Right cardiac atrium (tissue), 5 donors: ENCODE results near the gene CARD11. TPM values are rescaled to one million over a fixed set of nuclear protein-coding genes. Genes with fewer than 3 reads are reported as not detected.
A peak's percentile ranks its signal among the peaks of the same experiment; 100 is the strongest.

Experiments used
- ATAC-seq, 2 donors: fragments of 200-7000 bp; cut with Tn5 transposase; one replicate each; pipeline versions ENCODE4 v1.8.0 to v1.9.1; 2020; ENCODE audit warnings: moderate library complexity in 2 of 2, mild to moderate bottlenecking in 1 of 2
- DNase-seq, 3 donors: peaks; one replicate each; pipeline ENCODE4 v3.0.0-alpha.2; 2020
- H3K27ac ChIP-seq: one replicate; pipeline ENCODE4 v1.5.1; 2013; ENCODE audit warnings: mild to moderate bottlenecking, low read length, control low read depth, moderate library complexity
- H3K27me3 ChIP-seq: one replicate; pipeline ENCODE4 v1.6.1; 2013; ENCODE audit not compliant: control insufficient read depth, insufficient read depth
- H3K4me1 ChIP-seq: one replicate; pipeline ENCODE4 v1.6.1; 2013; ENCODE audit warnings: low read length; ENCODE audit not compliant: control insufficient read depth, insufficient read depth
- H3K4me3 ChIP-seq: one replicate; pipeline ENCODE4 v1.5.1; 2013; ENCODE audit warnings: low read length, control low read depth
- H3K9me3 ChIP-seq: one replicate; pipeline ENCODE4 v1.6.1; 2013; ENCODE audit warnings: low read length; ENCODE audit not compliant: control insufficient read depth
- WGBS: extraction: QIAGEN DNeasy Blood & Tissue Kit; methylation state at CpG from one replicate; pipeline ENCODE4 v1.1.7; 2013; 5-methylcytosine and 5-hydroxymethylcytosine counted together
- intact Hi-C, 4 donors: fragments of 100-400 bp; cut with DNase I; formaldehyde crosslinking; loops; one replicate each; pipeline versions ENCODE4 v1.11.0 to v1.14.0; 2022 to 2023
- polyA plus RNA-seq: library from polyadenylated mRNA; stranded (reverse); fragments of 200-250 nt; gene quantifications from one replicate; pipeline ENCODE4 v1.2.3, GENCODE V29; 2013
- total RNA-seq, 4 donors: library from RNA; stranded (reverse); fragmentation: NEBNext Ultra II Directional; extraction: Animal tissue kit (Norgen Biotek cat#: 25700); gene quantifications; one replicate each; pipeline ENCODE4 v1.2.1, GENCODE V29; 2021
- donor health status: healthy with polysubstance abuse.
- donor health status: DM: no; HTN: yes; CAD: no.
- donor health status: DM: no; HTN: no; CAD: no.
- donor health status: DM: no; HTN: yes; CAD: no; lungs with severe emphysema.
- donor health status: DM: yes; HTN: yes; CAD: no.

The CARD11 gene
- total and polyA plus RNA-seq, 5 donors, result 0.16 to 0.96 (median 0.41) TPM

DNA sequence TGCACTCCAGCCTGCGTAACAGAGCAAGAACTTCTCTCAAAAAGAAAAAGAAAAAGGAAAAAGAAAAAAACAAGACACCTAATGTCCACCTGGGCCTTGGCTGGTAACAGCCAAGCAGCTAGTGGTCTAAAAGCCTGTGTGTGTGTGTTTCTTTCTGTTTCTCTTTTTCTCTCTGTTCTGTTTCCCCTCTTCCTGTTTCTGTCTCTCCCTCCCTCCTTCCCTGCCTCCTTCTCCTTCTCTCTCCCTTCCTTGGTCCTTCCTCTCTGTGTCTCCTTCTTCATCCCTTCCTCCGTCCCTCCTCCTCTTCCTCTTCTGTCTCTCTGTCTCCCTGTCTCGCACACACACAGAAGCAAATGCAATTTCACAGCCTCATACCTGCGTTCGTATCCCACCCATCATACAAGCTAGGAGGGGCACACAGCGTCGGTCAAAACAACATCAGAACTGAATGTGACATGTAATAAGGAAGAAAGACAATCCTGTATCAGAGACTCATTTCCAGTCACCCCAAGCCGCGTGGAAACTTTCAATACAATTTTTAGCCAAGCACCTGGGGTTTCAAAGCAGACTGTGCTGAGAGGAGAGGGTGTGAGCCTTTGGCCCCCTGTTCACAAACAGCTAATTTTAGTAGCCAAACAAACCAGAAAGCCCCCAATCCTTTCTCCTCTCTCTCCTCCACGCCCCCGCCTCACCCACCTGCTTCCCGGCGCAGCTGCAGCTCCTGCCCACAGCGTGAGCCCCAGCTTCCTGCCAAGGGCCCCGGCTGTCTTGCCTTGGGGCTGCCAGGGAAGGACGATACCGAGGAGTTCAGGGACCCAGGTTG, 149.3 kb downstream of the CARD11 start:
- no peaks in the 10 kb centered on the region for H3K9me3 ChIP-seq
- intact Hi-C loops, result no loop called here
- no peak for DNase-seq
- H3K4me1 ChIP-seq, result no peaks in the 10 kb centered on the region
- H3K27me3 ChIP-seq, result no peaks in the 10 kb centered on the region
- WGBS, result 55% methylated on average over 17 of the region's 17 CpGs
- no peak overlapping the region for H3K27ac ChIP-seq
- no peak for ATAC-seq
- H3K4me3 ChIP-seq, result no peak overlapping the region

DNA sequence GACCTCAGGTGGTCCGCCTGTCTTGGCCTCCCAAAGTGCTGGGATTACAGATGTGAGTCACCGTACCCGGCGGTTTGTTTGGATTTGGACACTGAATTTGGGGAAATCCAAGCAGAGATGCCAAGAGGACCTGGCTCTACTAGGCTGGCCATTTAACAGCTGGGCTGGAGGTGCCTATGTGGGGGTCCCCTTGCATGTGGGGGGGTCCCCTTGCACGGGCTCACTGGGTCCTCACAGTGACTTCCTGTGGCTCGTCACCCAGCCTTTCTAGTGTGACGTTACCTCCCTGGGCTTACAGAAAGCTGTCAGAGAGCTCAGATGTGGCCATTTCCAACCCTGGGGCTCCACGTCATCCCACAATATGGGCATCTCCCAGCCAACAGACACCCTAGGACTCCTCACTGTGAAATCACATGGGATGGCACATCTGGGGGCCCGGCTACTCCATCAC, 150.2 kb downstream of the CARD11 start:
- Histone ChIP-seq H3K4me3 (no peak overlapping the region), H3K27ac (no peak overlapping the region), H3K27me3 (no peaks in the 10 kb centered on the region), H3K9me3 (no peaks in the 10 kb centered on the region), H3K4me1 (no peaks in the 10 kb centered on the region)
- intact Hi-C loops, result no loop called here
- ATAC-seq (no peak), DNase-seq (no peak)
- 70% methylated on average over 9 of the region's 9 CpGs for WGBS

DNA sequence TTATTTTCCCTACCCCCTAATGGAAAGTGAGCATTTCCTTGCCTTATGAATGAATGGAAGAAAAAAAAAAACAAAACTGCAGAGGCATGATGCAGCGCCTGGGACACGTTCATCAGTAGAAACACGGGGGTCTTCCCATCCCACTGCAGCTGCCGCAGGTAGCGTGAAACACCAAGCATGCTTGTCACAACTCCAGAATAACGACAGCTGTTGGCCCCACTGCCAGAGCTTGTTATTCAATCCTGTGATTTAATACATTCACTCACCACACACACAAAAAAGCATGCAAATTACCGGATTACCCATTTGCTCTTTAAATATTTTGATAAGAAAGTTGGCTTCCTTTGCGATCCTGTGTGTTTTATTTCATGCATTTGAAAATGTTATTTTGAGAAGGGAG, 151.1 kb downstream of the CARD11 start:
- ATAC-seq, result no peak
- no peak overlapping the region for H3K27ac ChIP-seq
- 44% methylated on average over 8 of the region's 8 CpGs for WGBS

DNA sequence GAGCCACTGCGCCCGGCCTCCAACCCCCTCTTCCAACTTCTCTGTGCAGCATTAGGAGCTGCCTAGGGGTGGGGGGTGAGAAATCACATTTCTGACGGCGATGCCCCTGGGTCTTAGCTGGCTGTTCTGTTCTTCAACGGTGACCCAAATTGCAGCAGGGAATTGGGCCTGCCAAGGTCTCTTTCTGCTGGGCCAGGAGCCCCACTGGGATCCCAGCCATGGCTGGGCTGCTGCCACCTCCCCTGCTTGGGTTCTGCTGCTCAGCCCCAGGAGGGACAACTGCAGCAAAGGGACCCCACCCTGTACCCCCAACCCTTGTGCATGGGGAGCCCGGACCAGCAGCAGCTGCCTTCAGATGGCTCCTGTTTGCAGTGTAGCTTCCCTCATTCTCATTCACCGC, 155.9 kb downstream of the CARD11 start:
- no peak for ATAC-seq
- H3K9me3 ChIP-seq, result no peaks in the 10 kb centered on the region
- intact Hi-C loops, result loop anchor here in 2 of 4 donors (10.0 kb wide), 1 partner anchor 267 kb away; no protein-coding TSS in a partner anchor
- no peaks in the 10 kb centered on the region for H3K4me1 ChIP-seq
- H3K27ac ChIP-seq, result no peak overlapping the region
- no peaks in the 10 kb centered on the region for H3K27me3 ChIP-seq
- no peak for DNase-seq
- no peak overlapping the region for H3K4me3 ChIP-seq
- WGBS, result 62% methylated on average over 7 of the region's 7 CpGs

More for the DNA sequence above, 151.1 kb downstream of the CARD11 start:
- intact Hi-C loops, result no loop called here
- H3K9me3 ChIP-seq, result no peaks in the 10 kb centered on the region
- H3K27me3 ChIP-seq, result no peaks in the 10 kb centered on the region
- no peaks in the 10 kb centered on the region for H3K4me1 ChIP-seq
- DNase-seq, result no peak
- H3K4me3 ChIP-seq, result no peak overlapping the region

DNA sequence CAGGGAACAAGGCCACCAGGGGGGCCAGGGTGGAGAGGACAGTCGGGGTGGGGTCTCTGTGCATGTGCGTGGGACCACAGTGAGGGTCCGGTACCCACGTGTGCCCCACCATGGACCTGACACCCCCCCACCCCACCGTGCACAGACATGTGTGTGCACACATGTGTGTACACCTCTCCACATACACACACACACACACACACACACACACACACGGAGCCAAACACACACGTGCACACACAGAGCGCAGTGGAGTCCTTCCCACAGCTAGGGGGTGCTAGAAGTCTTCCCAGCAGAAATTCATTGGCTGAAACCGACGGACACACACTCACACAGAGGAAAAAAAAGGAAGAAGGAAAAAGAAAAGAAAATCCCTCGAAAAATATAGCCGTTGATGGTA, 156.8 kb downstream of the CARD11 start:
- DNase-seq (peak in 2 of 3 donors; percentile 29 to 64), ATAC-seq (peak; percentile 62 to 75)
- intact Hi-C loops, result loop anchor here in 2 of 4 donors (10.0 kb wide), 1 partner anchor 268 kb away; no protein-coding TSS in a partner anchor
- 20% methylated on average over 12 of the region's 12 CpGs for WGBS
- Histone ChIP-seq H3K9me3 (no peaks in the 10 kb centered on the region), H3K27ac (no peak overlapping the region), H3K4me1 (no peaks in the 10 kb centered on the region), H3K4me3 (no peak overlapping the region), H3K27me3 (no peaks in the 10 kb centered on the region)

DNA sequence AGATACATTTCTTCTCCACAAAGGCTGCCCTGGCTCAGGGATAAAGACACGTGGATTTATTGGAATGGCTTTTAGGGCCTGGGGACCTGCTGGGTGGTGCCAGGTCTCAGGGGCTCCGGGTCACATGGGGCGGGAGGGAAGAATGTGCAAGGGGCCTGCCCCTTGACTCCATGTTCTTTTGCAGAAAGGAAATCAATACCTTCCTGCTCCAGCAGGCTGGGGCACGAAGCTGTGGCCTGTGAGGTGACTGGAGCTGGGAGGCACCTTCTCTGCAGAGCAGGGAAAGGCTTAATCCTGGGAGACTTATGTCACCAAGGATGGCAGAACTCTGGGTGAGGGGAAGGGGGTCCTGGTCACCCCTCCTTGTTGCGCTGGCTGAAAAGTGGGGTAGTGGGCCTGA, 157.3 kb downstream of the CARD11 start:
- Histone ChIP-seq H3K27ac (no peak overlapping the region), H3K9me3 (no peaks in the 10 kb centered on the region), H3K4me1 (no peaks in the 10 kb centered on the region), H3K27me3 (no peaks in the 10 kb centered on the region), H3K4me3 (no peak overlapping the region)
- intact Hi-C loops, result loop anchor here in 2 of 4 donors (10.0 kb wide), 1 partner anchor 268 kb away; no protein-coding TSS in a partner anchor
- DNase-seq (no peak), ATAC-seq (no peak)
- 55% methylated on average over 5 of the region's 5 CpGs for WGBS

DNA sequence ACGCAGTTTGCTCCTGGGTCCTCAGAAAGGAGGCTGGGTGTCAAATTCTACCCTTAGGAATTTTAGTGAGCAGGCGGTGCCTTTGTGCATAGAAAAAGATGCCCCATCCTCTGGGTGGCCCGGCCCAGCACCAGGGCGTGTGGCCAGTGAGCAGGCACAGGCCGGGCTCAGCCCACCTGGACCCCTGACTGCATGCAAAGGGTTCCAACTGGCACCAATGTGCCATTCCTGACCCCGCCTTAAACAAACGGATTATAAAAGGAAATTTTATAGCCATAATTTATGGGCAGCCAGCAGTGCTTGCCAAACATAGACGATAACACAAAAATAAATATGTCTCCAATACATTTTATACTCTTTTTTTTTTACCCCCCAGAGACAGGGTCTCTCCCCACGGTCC, 159.5 kb downstream of the CARD11 start:
- no peak overlapping the region for H3K27ac ChIP-seq
- intact Hi-C loops, result loop anchor here in 2 of 4 donors (10.0 kb wide), 1 partner anchor 271 kb away; no protein-coding TSS in a partner anchor
- ATAC-seq (no peak), DNase-seq (no peak)
- H3K9me3 ChIP-seq, result no peaks in the 10 kb centered on the region
- 74% methylated on average over 9 of the region's 9 CpGs for WGBS
- no peak overlapping the region for H3K4me3 ChIP-seq
- H3K27me3 ChIP-seq, result no peaks in the 10 kb centered on the region
- H3K4me1 ChIP-seq, result no peaks in the 10 kb centered on the region

DNA sequence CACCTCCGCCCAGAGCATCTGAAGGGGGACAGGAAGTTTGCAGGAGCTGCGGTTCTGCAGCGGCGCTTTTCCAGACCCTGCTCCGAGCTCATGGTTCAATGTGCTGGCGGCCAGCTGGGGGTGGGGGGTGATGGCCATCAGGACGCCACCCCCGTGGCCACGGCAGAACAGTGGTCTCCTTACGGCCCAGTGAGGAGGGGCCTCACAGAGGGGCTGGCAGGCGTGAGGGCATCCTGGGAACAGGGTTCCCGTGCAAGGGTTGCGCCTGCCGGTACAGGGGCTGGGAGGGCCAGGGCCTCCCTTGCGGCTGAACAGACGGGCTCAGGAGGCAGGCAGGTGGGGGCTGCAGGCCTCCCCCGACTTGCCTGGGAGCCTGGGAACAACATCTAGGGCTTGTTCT, 160.6 kb downstream of the CARD11 start:
- Histone ChIP-seq H3K9me3 (no peaks in the 10 kb centered on the region), H3K27ac (no peak overlapping the region), H3K4me3 (no peak overlapping the region), H3K27me3 (no peaks in the 10 kb centered on the region), H3K4me1 (no peaks in the 10 kb centered on the region)
- no peak for DNase-seq
- no peak for ATAC-seq
- 85% methylated on average over 17 of the region's 17 CpGs for WGBS
- intact Hi-C loops, result loop anchor here in 2 of 4 donors (10.0 kb wide), 1 partner anchor 272 kb away; no protein-coding TSS in a partner anchor

DNA sequence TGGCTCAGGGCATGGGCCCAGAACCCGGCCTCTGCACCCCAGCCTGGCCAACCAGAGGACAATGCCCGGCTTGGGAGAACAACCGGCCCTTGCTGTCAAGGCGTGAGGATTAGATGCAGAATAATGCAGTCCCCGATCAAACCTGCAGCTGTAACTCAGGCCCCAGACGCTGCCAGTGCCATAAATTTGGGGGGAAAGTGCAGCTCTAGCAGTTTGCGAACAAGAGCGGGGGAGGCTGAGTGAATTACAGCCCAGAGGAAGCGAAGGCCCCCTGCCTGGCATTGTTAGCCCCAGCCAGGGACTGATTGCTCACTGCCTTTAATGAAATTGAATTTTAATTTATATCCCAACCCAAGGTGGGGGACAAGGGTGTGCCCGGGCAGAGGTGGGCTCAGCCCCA, 161.6 kb downstream of the CARD11 start:
- intact Hi-C loops, result loop anchor here in 2 of 4 donors (10.0 kb wide), 1 partner anchor 273 kb away; no protein-coding TSS in a partner anchor
- 77% methylated on average over 10 of the region's 10 CpGs for WGBS
- DNase-seq (no peak), ATAC-seq (no peak)
- Histone ChIP-seq H3K4me3 (no peak overlapping the region), H3K27ac (no peak overlapping the region), H3K9me3 (no peaks in the 10 kb centered on the region), H3K27me3 (no peaks in the 10 kb centered on the region), H3K4me1 (no peaks in the 10 kb centered on the region)

DNA sequence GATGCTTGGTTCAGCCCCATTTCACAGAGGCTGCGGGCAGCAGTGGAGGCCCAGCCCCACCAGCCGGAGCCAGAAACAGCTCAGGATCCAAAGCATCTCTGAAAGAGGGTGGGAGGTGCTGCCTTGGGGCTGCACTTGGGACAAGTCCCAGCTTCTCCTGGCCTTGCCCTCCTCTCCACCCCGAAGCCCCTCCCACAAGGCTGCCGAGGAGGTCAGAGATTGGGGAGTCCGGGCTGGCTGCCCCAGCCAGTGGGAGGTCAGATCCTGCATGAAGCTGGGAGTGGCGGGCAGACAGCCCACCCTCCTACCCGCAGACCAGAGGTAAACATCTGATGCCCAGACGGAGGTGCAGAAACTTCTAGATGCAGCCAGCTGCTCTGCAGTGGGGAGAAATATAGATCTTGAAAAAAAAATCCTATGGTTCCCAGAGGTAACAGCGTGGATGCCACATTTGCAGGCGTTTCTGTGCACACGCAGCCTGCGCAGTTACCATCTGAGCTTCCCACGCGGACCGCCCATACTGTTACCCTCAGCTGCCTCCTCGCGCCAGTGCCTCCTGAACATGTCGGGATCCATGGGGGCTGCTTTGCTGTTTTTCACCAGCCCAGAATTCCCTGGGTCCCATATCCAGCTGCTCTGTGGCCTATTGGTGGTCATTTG, 162.7 kb downstream of the CARD11 start:
- 58% methylated on average over 18 of the region's 18 CpGs for WGBS
- Histone ChIP-seq H3K4me3 (no peak overlapping the region), H3K4me1 (no peaks in the 10 kb centered on the region), H3K27ac (no peak overlapping the region), H3K27me3 (no peaks in the 10 kb centered on the region), H3K9me3 (no peaks in the 10 kb centered on the region)
- DNase-seq (peak; percentile 33 to 66 (median 61)), ATAC-seq (no peak)
- intact Hi-C loops, result loop anchor here in 2 of 4 donors (10.0 kb wide), 1 partner anchor 274 kb away; no protein-coding TSS in a partner anchor

DNA sequence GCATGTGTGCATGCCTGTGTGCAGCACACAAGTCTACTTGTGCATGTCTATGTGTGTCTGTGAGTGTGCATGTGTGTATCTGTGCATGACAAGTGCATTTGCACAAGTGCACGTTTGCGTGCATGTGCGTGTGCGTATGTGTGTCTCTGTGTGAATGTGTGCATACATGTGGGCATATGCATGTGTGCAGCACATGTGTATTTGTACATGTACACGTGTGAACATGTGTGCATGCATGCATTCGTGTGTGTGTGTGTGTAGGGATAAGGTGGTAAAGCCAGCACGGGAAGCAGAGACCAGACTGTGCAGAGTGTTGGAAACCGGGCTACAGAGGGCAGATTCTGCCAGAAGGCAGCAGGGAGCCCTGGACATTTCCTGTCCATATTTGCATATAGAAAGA, 163.6 kb downstream of the CARD11 start:
- intact Hi-C loops, result loop anchor here in 2 of 4 donors (10.0 kb wide), 1 partner anchor 275 kb away; no protein-coding TSS in a partner anchor
- ATAC-seq (no peak), DNase-seq (no peak)
- 68% methylated on average over 8 of the region's 8 CpGs for WGBS
- H3K4me1 ChIP-seq, result no peaks in the 10 kb centered on the region
- H3K27me3 ChIP-seq, result no peaks in the 10 kb centered on the region
- no peak overlapping the region for H3K4me3 ChIP-seq
- H3K9me3 ChIP-seq, result no peaks in the 10 kb centered on the region
- H3K27ac ChIP-seq, result no peak overlapping the region
